Rectal smooth muscle tissue (tissue), 1 donor: ENCODE data around the gene RPUSD3.

Experiments used
- H3K27ac ChIP-seq: one replicate; pipeline ENCODE4 v1.7.0; 2013; ENCODE audit warnings: low read depth, low read length, inconsistent platforms
- H3K27me3 ChIP-seq: one replicate; pipeline ENCODE4 v1.7.0; 2013; ENCODE audit warnings: low read length; ENCODE audit not compliant: control insufficient read depth, insufficient read depth
- H3K36me3 ChIP-seq: one replicate; pipeline ENCODE4 v1.7.0; 2013; ENCODE audit warnings: low read length; ENCODE audit not compliant: control insufficient read depth, insufficient read depth
- H3K4me1 ChIP-seq: one replicate; pipeline ENCODE4 v1.7.0; 2013; ENCODE audit warnings: low read length; ENCODE audit not compliant: control insufficient read depth, insufficient read depth
- H3K4me3 ChIP-seq: one replicate; pipeline ENCODE4 v1.7.0; 2013; ENCODE audit warnings: low read length
- H3K9ac ChIP-seq: one replicate; pipeline ENCODE4 v1.7.0; 2013; ENCODE audit warnings: low read length

Gene RPUSD3

DNA sequence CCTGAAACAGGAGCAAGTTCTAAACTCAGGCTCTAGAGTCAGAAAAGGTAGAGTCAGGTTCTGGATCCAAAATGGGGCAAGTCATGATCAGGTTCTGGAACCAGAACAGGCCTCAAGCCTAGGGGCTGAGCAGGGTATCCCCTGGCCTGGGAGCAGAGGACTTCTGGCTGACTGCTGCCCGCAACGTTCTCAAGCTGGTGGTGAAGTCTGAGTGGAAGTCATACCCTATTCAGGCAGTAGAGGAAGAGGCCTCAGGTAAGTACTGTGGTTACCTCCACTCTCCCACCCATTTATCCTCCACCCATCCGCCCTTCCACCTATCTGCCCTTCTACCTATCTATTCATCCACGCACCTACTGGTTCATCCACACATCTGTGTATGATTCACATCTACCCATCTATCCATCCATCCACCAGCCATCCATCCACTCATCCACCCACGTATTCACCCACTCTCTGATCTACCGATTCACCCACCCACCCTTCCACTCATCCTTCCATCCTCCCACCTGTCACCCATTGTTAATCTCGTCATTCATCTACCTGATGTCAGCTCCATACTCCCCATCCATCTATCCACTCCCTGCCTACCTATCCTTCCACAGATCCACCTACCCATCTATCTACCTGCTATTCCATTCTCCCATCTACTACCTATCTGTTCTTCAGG is 25.0 kb downstream of the RPUSD3 start:
- Histone ChIP-seq H3K27me3 (no peaks in the 10 kb centered on the region), H3K4me3 (no peak overlapping the region), H3K4me1 (no peaks in the 10 kb centered on the region), H3K36me3 (peaks cover 4% of the 10 kb centered on the region), H3K27ac (no peak overlapping the region), H3K9ac (no peak overlapping the region)

DNA sequence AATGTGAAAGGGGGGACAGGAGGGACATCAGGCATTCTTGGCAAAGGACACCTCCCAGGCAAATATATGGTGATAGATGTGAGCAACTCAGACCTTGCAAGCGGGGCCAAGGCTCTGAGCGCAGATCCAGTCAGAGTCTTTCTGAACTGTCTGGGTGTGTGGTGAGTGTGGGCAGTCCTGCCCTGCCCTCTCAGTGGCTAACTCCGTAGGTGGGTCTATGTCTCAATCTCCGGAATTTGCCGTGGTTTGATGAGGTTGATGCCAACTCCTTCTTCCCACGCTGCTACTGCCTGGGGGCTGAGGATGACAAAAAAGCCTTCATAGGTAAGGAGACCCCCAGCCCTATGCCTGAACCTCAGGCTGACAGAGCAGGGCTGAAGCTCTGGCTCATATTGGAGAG is 26.4 kb downstream of the RPUSD3 start:
- Histone ChIP-seq H3K4me1 (no peaks in the 10 kb centered on the region), H3K36me3 (peaks cover 4% of the 10 kb centered on the region), H3K4me3 (no peak overlapping the region), H3K9ac (no peak overlapping the region), H3K27me3 (no peaks in the 10 kb centered on the region), H3K27ac (no peak overlapping the region)

DNA sequence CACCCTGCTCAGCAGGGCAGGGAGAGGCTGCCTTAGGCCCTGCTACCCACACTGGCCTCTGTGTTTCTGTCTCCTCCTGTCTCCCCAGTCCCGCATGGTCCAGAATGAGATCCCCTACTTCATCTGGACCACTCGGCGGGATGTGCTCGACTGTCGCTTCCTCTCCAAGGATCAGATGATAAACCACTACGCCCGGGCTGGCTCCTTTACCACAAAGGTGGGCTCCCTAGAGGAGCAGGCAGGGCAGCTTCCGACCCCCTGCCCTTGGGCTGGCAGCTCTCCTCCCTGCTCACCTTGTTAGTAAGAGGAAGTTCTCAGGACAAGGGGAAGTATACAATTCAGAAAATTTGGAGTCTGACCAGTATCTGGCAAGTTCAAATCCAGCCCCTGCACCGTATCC is 27.8 kb downstream of the RPUSD3 start:
- peaks cover 4% of the 10 kb centered on the region for H3K36me3 ChIP-seq

GRCh38 chr3:9812870-9813483 is 30.8 kb downstream of the RPUSD3 start:
- H3K4me3 ChIP-seq: no peak overlapping the region
- H3K9ac ChIP-seq: no peak overlapping the region
- no peaks in the 10 kb centered on the region for H3K27me3 ChIP-seq
- no peak overlapping the region for H3K27ac ChIP-seq
- H3K4me1 ChIP-seq: no peaks in the 10 kb centered on the region
- no peaks in the 10 kb centered on the region for H3K36me3 ChIP-seq

More for the DNA sequence above, 27.8 kb downstream of the RPUSD3 start:
- no peak overlapping the region for H3K4me3 ChIP-seq
- no peaks in the 10 kb centered on the region for H3K27me3 ChIP-seq
- H3K27ac ChIP-seq: no peak overlapping the region
- no peak overlapping the region for H3K9ac ChIP-seq
- no peaks in the 10 kb centered on the region for H3K4me1 ChIP-seq

GRCh38 chr3:9810846-9811245 is 33.0 kb downstream of the RPUSD3 start:
- peaks cover 11% of the 10 kb centered on the region for H3K36me3 ChIP-seq
- no peaks in the 10 kb centered on the region for H3K4me1 ChIP-seq
- peak overlapping the region; percentile 90 for H3K27ac ChIP-seq
- H3K9ac ChIP-seq: peak overlapping the region; percentile 71
- peak overlapping the region; percentile 85 for H3K4me3 ChIP-seq
- H3K27me3 ChIP-seq: no peaks in the 10 kb centered on the region

GRCh38 chr3:9810433-9810770 is 33.4 kb downstream of the RPUSD3 start:
- Histone ChIP-seq H3K27ac (peak overlapping the region; percentile 90), H3K27me3 (no peaks in the 10 kb centered on the region), H3K36me3 (peaks cover 15% of the 10 kb centered on the region)

DNA sequence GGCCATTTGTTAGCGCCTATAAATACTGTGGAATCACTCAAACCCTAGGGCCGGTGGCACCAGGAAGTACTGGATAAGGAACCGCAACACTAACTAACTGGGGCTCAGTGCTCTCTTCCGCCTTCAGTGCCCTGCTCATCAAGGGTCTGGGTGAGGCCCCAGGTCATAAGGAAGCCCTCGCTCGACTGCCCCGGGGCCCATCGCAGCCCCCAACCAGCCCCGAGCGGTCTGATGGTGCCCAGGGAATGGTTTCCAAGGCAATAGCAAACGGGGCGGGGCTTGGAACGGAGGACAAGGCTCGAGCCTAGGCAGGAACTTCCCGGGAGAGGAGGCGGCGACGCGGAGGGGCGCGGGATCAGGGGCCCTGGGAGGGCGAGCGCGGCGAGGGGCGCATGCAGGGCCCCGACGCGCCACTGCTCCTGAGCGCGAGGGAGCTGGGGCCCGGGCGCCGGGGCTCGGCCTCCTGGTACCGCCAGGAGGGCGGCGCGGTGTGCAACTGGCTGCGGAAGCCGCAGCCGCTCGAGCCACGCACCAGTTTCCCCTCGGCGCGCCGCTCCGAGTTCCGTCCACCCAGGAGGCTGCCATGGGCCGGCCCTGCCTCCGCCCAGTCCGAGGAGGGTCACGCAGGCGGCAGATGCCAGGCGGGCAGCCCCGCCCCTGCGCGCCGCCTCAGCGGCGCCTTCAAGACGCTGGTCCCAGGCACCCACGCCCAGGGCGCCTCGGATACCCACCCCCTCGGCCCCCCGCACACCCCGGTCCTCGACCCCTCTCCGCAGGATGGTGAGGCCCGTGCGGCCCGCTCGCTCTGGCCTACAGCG is 34.0 kb downstream of the RPUSD3 start, which contains the start of gene TTLL3:
TTLL3 (plus strand) TSS at position 648 of the 818 bp plus-strand sequence. CDS start 400 bp downstream, outside the sequence.
- H3K27ac ChIP-seq: peak within 1 kb of the TSS; percentile 90
- peak within 1 kb of the TSS; percentile 71 for H3K9ac ChIP-seq
- H3K27me3 ChIP-seq: no peaks in the 10 kb centered on the region
- peaks cover 20% of the 10 kb centered on the region for H3K36me3 ChIP-seq
- H3K4me1 ChIP-seq: no peaks in the 10 kb centered on the region
- H3K4me3 ChIP-seq: peak within 1 kb of the TSS; percentile 85

More at GRCh38 chr3:9810433-9810770, 33.4 kb downstream of the RPUSD3 start:
- H3K9ac ChIP-seq: peak overlapping the region; percentile 71
- H3K4me3 ChIP-seq: peak overlapping the region; percentile 85
- H3K4me1 ChIP-seq: no peaks in the 10 kb centered on the region

- peak overlapping the region; percentile 90 for H3K27ac ChIP-seq
- peak overlapping the region; percentile 85 for H3K4me3 ChIP-seq
- H3K9ac ChIP-seq: peak overlapping the region; percentile 3
- no peaks in the 10 kb centered on the region for H3K4me1 ChIP-seq
- no peaks in the 10 kb centered on the region for H3K27me3 ChIP-seq
- peaks cover 24% of the 10 kb centered on the region for H3K36me3 ChIP-seq
Observed at GRCh38 chr3:9809239-9809614, 34.6 kb downstream of the RPUSD3 start.

DNA sequence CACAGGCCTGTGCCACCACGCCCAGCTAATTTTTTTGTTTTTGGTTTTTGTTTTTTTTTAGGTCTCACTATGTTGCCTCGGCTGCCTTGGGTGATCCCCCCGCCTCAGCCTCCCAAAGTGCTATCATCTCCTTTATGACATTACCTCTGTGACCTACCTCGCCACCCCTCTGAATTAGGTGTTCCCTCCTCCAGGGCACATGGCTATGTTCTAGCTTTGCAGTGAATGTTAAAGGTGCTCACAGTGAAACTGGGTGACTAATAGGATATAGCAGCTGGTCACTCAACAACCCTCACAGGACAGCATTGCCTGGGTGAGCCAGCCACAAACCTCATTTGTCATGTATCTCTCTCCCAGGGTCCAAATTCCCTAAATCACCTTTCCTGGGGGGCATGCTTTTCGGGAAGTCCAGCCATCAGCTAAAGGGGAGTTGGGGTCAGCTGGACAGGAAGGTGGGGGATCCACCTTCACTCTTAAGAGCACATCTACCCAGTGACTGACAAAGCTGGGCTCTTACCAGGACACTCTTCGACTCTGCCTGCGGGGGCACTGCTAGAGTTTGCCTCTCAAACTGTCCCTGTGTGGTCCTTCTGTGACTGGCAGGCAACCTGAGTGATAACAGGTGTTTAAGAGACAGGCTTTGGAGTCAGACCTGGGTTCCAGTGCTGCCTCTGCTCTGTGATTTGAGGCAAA is 35.3 kb downstream of the RPUSD3 start:
- H3K36me3 ChIP-seq: peaks cover 32% of the 10 kb centered on the region
- H3K27ac ChIP-seq: peak overlapping the region; percentile 90
- H3K4me3 ChIP-seq: no peak overlapping the region
- no peak overlapping the region for H3K9ac ChIP-seq
- no peaks in the 10 kb centered on the region for H3K27me3 ChIP-seq
- H3K4me1 ChIP-seq: no peaks in the 10 kb centered on the region

- no peaks in the 10 kb centered on the region for H3K4me1 ChIP-seq
- no peak overlapping the region for H3K27ac ChIP-seq
- no peaks in the 10 kb centered on the region for H3K27me3 ChIP-seq
- H3K9ac ChIP-seq: no peak overlapping the region
- H3K4me3 ChIP-seq: no peak overlapping the region
- peaks cover 36% of the 10 kb centered on the region for H3K36me3 ChIP-seq
Observed at GRCh38 chr3:9807981-9808344, 35.8 kb downstream of the RPUSD3 start.

GRCh38 chr3:9806688-9807589 is 36.9 kb downstream of the RPUSD3 start:
- Histone ChIP-seq H3K36me3 (peaks cover 36% of the 10 kb centered on the region), H3K27ac (no peak overlapping the region), H3K4me3 (no peak overlapping the region), H3K27me3 (no peaks in the 10 kb centered on the region), H3K9ac (no peak overlapping the region), H3K4me1 (no peaks in the 10 kb centered on the region)
